HepG2 (cell line): ENCODE data around the gene TET2. TPM values are rescaled to one million over a fixed set of nuclear protein-coding genes. Genes with fewer than 3 reads are reported as not detected.

Source experiments
- ATAC-seq: fragments of 200-7000 bp; cut with Tn5 transposase; 3 replicates; pipeline ENCODE4 v1.9.1; 2020; ENCODE audit warnings: mild to moderate bottlenecking, moderate library complexity
- BruUV-seq: library from RNA; stranded (reverse); fragments of 400-500 nt; replicated peaks from 2 replicates; lab custom pipeline; 2021; lab: Mats Ljungman, UMichigan
- CTCF ChIA-PET: fragments of 300-600 bp; formaldehyde crosslinking; extraction: SDS; loops from one replicate; lab custom pipeline; 2021; ENCODE audit warnings: low total read pairs, inconsistent platforms, low intra/inter-chr PET ratio; lab: Yijun Ruan, JAX
- POLR2A ChIA-PET: fragments of 350-600 bp; sonication (Branson Sonifier 250); formaldehyde crosslinking; loops from one replicate; lab custom pipeline; 2020; ENCODE audit warnings: antibody characterized with exemption, inconsistent platforms; lab: Yijun Ruan, JAX
- DNase-seq: peaks from one replicate; pipeline ENCODE4 v3.0.0-alpha.2; 2015; ENCODE audit warnings: low spot score
- FAIRE-seq: peaks from 3 replicates; lab custom pipeline; 2011; peaks lifted over from hg19 to GRCh38; lab: Jason Lieb, UNC
- H2AFZ ChIP-seq: one replicate; pipeline ENCODE4 v1.6.1; 2011; ENCODE audit warnings: low read length, inconsistent platforms
- H3K27ac ChIP-seq: fragments of 300-600 bp; 3 replicates; pipeline ENCODE4 v1.8.0; 2011; ENCODE audit warnings: mixed run types, mild to moderate bottlenecking, mixed read lengths, low read length, inconsistent platforms; ENCODE audit not compliant: insufficient read depth; ENCODE audit errors: extremely low read length
- H3K27me3 ChIP-seq, 2 experiments: fragments of 200-600 bp in 1 of 2; 2 replicates in 1 of 2; 3 replicates in 1 of 2; pipeline versions ENCODE4 v1.6.0 to v1.8.0; 2011; ENCODE audit warnings: low read length in 2 of 2, mild to moderate bottlenecking in 2 of 2, moderate library complexity in 2 of 2, inconsistent platforms in 1 of 2; ENCODE audit not compliant: insufficient read depth in 2 of 2, control insufficient read depth in 1 of 2
- H3K36me3 ChIP-seq, 2 experiments: fragments of 200-600 bp in 1 of 2; replicated peaks in 1 of 2; 2 replicates in 1 of 2; 3 replicates in 1 of 2; pipeline versions ENCODE4 v1.5.1 to v1.8.0; 2011; ENCODE audit warnings: low read length in 2 of 2, inconsistent platforms in 1 of 2; ENCODE audit not compliant: insufficient read depth in 2 of 2, control insufficient read depth in 1 of 2
- H3K4me1 ChIP-seq: 2 replicates; pipeline ENCODE4 v1.5.1; 2012; ENCODE audit warnings: low read length, inconsistent platforms; ENCODE audit not compliant: insufficient read depth
- H3K4me2 ChIP-seq: 2 replicates; pipeline ENCODE4 v1.6.0; 2011; ENCODE audit warnings: low read depth, low read length, inconsistent platforms
- H3K4me3 ChIP-seq, 3 experiments: fragments of 200-600 bp in 1 of 3; sonication (generic), shearing (Covaris generic) in 1 of 3; replicated peaks in 1 of 3; 2 replicates each; pipeline ENCODE4 v1.5.1; 2011 to 2016; ENCODE audit warnings: low read length in 3 of 3, inconsistent platforms in 2 of 3, low read depth in 2 of 3, mild to moderate bottlenecking in 2 of 3, control low read depth in 1 of 3, mixed read lengths in 1 of 3; ENCODE audit not compliant: insufficient read depth in 1 of 3
- H3K79me2 ChIP-seq: one replicate; pipeline ENCODE4 v1.6.1; 2011; ENCODE audit warnings: low read length, inconsistent platforms; ENCODE audit not compliant: insufficient read depth
- H3K9ac ChIP-seq: 2 replicates; pipeline ENCODE4 v1.6.0; 2011; ENCODE audit warnings: mild to moderate bottlenecking, low read depth, low read length, inconsistent platforms; ENCODE audit not compliant: insufficient read depth
- H3K9me3 ChIP-seq: 2 replicates; pipeline ENCODE4 v1.5.1; 2012; ENCODE audit warnings: mild to moderate bottlenecking, low read length
- H4K20me1 ChIP-seq: 2 replicates; pipeline ENCODE4 v1.6.0; 2011; ENCODE audit warnings: inconsistent platforms, mild to moderate bottlenecking, low read length, moderate library complexity; ENCODE audit not compliant: insufficient read depth
- AHR ChIP-seq: IDR thresholded peaks from 2 replicates; pipeline ENCODE4 v1.6.1; 2018; ENCODE audit warnings: missing genetic modification reagents, missing compliant biosample characterization
- HIC2 ChIP-seq: sonication (generic); formaldehyde crosslinking; IDR thresholded peaks from 2 replicates; pipeline ENCODE4 v1.9.0; 2022; ENCODE audit warnings: low read depth, missing genetic modification reagents
- RFX3 ChIP-seq: IDR thresholded peaks from 2 replicates; pipeline ENCODE4 v1.6.1; 2016; ENCODE audit warnings: missing biosample characterization, missing genetic modification reagents
- SALL1 ChIP-seq: sonication (generic); formaldehyde crosslinking; IDR thresholded peaks from 2 replicates; pipeline ENCODE4 v1.8.0; 2022; ENCODE audit warnings: mild to moderate bottlenecking, missing genetic modification reagents
- ZBTB1 ChIP-seq: sonication (generic); formaldehyde crosslinking; IDR thresholded peaks from 2 replicates; pipeline ENCODE4 v1.4.0; 2020; ENCODE audit warnings: missing genetic modification reagents, borderline replicate concordance
- WGBS: methylation state at CpG from one replicate; pipeline ENCODE4 v1.1.6; 2017; ENCODE audit warnings: low lambda C conversion rate; 5-methylcytosine and 5-hydroxymethylcytosine counted together
- in situ Hi-C: cut with HindIII; loops from 2 replicates; pipeline ENCODE4 v1.10.0; 2017; ENCODE audit warnings: low pct_unique_long_range_greater_than_20kb; ENCODE audit not compliant: extremely low pct_ligation_motif_present
- intact Hi-C: fragments of 100-400 bp; cut with micrococcal nuclease; formaldehyde crosslinking; loops from one replicate; pipeline ENCODE4 v1.10.0; 2022; ENCODE audit not compliant: unreplicated experiment
- polyA plus RNA-seq, 8 experiments: library from polyadenylated mRNA; depleted of rRNA in 3 of 8; stranded (reverse) in 7 of 8; unstranded in 1 of 8; fragments of >200 nt; fragmentation: Illumina TruSeq in 4 of 8; extraction: Trizol in 4 of 8; gene quantifications; 2 replicates each; pipeline versions ENCODE4 v1.2.1 to v1.2.3, GENCODE V29; 2011 to 2016; ENCODE audit warnings: low read depth in 4 of 8, missing spikeins in 1 of 8, mixed read lengths in 1 of 8; ENCODE audit not compliant: insufficient read depth in 1 of 8
- total RNA-seq, 5 experiments: library from RNA; depleted of rRNA; stranded (reverse); fragments of >200 nt; fragmentation: Illumina TruSeq; extraction: Trizol; gene quantifications; 2 replicates each; pipeline ENCODE4 v1.2.3, GENCODE V29; 2016; ENCODE audit warnings: low read depth in 1 of 5
- TF ChIP-seq, protein P1 (sequence below): sonication (generic); formaldehyde crosslinking; IDR thresholded peaks from 2 replicates; pipeline ENCODE4 v1.4.0; 2020; ENCODE audit warnings: missing genetic modification reagents
- TF ChIP-seq, protein P2 (sequence below): sonication (generic); formaldehyde crosslinking; IDR thresholded peaks from 2 replicates; pipeline ENCODE4; 2020; ENCODE audit warnings: missing genetic modification reagents, mild to moderate bottlenecking, borderline replicate concordance
- TF ChIP-seq, protein P3 (sequence below), 2 experiments: sonication (generic) in 1 of 2; formaldehyde crosslinking in 1 of 2; IDR thresholded peaks; 2 replicates each; pipeline versions ENCODE4 v1.6.1 to v1.9.0; 2014 to 2022; ENCODE audit warnings: antibody characterized with exemption in 1 of 2, borderline replicate concordance in 1 of 2, inconsistent platforms in 1 of 2, low read depth in 1 of 2, missing genetic modification reagents in 1 of 2
- TF ChIP-seq, protein P4 (sequence below): sonication (generic); formaldehyde crosslinking; IDR thresholded peaks from 2 replicates; pipeline ENCODE4 v1.4.0; 2020; ENCODE audit warnings: missing genetic modification reagents

The TET2 gene
- total and polyA plus RNA-seq, 2 of the 13 experiments (the other 11 are each of a cell fraction or from before 2014, with no cell fraction given), result 4.7 to 4.8 TPM

DNA sequence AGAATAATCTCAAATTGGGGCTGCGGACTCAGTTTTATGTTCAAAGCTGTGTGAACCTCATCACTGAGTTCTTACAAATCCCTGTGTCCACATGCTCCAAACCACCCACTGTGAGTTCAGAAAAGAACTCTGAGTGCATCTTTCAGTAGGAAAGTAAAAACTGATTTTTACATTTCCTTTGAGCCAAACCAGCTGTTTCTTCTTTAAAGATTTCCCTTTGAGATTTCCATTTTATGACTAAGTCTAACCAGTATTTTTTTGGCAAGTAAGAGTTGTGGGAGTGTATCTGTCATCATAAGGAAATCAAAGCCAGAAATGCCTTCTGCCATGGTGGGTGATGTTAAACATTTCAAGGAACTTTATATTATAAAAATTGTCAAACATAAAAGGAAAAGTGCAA is 100.0 kb downstream of the TET2 start:
- H3K27me3 ChIP-seq, result no peaks in the 10 kb centered on the region
- FAIRE-seq (no peak), DNase-seq (no peak), ATAC-seq (no peak)
- H2AFZ ChIP-seq, result no peak overlapping the region
- H3K27ac ChIP-seq, result no peak overlapping the region
- CTCF ChIA-PET, result no interaction called here
- WGBS, result 100% methylated on average over 1 of the region's 1 CpG
- no peaks in the 10 kb centered on the region for H4K20me1 ChIP-seq
- POLR2A ChIA-PET, result no interaction called here
- no peaks in the 10 kb centered on the region for H3K9me3 ChIP-seq
- H3K9ac ChIP-seq, result no peak overlapping the region
- intact Hi-C loops (no loop called here), in situ Hi-C loops (no loop called here)
- no peak overlapping the region for H3K4me2 ChIP-seq
- H3K4me1 ChIP-seq, result no peaks in the 10 kb centered on the region
- no peaks in the 10 kb centered on the region for H3K36me3 ChIP-seq
- no peaks in the 10 kb centered on the region for H3K79me2 ChIP-seq
- TF ChIP-seq, protein P1, sequence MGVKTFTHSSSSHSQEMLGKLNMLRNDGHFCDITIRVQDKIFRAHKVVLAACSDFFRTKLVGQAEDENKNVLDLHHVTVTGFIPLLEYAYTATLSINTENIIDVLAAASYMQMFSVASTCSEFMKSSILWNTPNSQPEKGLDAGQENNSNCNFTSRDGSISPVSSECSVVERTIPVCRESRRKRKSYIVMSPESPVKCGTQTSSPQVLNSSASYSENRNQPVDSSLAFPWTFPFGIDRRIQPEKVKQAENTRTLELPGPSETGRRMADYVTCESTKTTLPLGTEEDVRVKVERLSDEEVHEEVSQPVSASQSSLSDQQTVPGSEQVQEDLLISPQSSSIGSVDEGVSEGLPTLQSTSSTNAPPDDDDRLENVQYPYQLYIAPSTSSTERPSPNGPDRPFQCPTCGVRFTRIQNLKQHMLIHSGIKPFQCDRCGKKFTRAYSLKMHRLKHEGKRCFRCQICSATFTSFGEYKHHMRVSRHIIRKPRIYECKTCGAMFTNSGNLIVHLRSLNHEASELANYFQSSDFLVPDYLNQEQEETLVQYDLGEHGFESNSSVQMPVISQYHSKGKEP, result no peak
- TF ChIP-seq, protein P2, sequence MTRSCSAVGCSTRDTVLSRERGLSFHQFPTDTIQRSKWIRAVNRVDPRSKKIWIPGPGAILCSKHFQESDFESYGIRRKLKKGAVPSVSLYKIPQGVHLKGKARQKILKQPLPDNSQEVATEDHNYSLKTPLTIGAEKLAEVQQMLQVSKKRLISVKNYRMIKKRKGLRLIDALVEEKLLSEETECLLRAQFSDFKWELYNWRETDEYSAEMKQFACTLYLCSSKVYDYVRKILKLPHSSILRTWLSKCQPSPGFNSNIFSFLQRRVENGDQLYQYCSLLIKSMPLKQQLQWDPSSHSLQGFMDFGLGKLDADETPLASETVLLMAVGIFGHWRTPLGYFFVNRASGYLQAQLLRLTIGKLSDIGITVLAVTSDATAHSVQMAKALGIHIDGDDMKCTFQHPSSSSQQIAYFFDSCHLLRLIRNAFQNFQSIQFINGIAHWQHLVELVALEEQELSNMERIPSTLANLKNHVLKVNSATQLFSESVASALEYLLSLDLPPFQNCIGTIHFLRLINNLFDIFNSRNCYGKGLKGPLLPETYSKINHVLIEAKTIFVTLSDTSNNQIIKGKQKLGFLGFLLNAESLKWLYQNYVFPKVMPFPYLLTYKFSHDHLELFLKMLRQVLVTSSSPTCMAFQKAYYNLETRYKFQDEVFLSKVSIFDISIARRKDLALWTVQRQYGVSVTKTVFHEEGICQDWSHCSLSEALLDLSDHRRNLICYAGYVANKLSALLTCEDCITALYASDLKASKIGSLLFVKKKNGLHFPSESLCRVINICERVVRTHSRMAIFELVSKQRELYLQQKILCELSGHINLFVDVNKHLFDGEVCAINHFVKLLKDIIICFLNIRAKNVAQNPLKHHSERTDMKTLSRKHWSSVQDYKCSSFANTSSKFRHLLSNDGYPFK (CRISPR knock-in tag), result no peak
- no peak for TF ChIP-seq ZBTB1 (CRISPR knock-in tag)
- TF ChIP-seq AHR (CRISPR knock-in tag), result no peak
- TF ChIP-seq HIC2 (CRISPR knock-in tag), result no peak
- TF ChIP-seq, protein P3, sequence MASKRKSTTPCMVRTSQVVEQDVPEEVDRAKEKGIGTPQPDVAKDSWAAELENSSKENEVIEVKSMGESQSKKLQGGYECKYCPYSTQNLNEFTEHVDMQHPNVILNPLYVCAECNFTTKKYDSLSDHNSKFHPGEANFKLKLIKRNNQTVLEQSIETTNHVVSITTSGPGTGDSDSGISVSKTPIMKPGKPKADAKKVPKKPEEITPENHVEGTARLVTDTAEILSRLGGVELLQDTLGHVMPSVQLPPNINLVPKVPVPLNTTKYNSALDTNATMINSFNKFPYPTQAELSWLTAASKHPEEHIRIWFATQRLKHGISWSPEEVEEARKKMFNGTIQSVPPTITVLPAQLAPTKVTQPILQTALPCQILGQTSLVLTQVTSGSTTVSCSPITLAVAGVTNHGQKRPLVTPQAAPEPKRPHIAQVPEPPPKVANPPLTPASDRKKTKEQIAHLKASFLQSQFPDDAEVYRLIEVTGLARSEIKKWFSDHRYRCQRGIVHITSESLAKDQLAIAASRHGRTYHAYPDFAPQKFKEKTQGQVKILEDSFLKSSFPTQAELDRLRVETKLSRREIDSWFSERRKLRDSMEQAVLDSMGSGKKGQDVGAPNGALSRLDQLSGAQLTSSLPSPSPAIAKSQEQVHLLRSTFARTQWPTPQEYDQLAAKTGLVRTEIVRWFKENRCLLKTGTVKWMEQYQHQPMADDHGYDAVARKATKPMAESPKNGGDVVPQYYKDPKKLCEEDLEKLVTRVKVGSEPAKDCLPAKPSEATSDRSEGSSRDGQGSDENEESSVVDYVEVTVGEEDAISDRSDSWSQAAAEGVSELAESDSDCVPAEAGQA (IDR thresholded peaks at IDR 0.05; ENCODE audit: low read depth), result no peak
- TF ChIP-seq, protein P3 (CRISPR knock-in tag; IDR thresholded peaks at IDR 0.05; ENCODE audit: borderline replicate concordance), result no peak
- no peak for TF ChIP-seq RFX3 (CRISPR knock-in tag)
- TF ChIP-seq, protein P4, sequence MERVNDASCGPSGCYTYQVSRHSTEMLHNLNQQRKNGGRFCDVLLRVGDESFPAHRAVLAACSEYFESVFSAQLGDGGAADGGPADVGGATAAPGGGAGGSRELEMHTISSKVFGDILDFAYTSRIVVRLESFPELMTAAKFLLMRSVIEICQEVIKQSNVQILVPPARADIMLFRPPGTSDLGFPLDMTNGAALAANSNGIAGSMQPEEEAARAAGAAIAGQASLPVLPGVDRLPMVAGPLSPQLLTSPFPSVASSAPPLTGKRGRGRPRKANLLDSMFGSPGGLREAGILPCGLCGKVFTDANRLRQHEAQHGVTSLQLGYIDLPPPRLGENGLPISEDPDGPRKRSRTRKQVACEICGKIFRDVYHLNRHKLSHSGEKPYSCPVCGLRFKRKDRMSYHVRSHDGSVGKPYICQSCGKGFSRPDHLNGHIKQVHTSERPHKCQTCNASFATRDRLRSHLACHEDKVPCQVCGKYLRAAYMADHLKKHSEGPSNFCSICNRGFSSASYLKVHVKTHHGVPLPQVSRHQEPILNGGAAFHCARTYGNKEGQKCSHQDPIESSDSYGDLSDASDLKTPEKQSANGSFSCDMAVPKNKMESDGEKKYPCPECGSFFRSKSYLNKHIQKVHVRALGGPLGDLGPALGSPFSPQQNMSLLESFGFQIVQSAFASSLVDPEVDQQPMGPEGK (CRISPR knock-in tag), result no peak
- TF ChIP-seq SALL1 (CRISPR knock-in tag), result no peak
- no peak overlapping the region for H3K4me3 ChIP-seq
- no TSS peak for BruUV-seq
